Loucy (cell line): ENCODE data around the gene PYY.

Source experiments
- CTCF ChIP-seq: fragments of 200-600 bp; sonication (generic); conservative IDR thresholded peaks from 2 replicates; pipeline ENCODE4 v1.5.1; 2014; ENCODE audit warnings: mild to moderate bottlenecking, antibody characterized with exemption, low read length
- EZH2phosphoT487 ChIP-seq: fragments of 200-600 bp; IDR thresholded peaks from 2 replicates; pipeline ENCODE4 v1.6.1; 2018; ENCODE audit warnings: antibody characterized with exemption, mild to moderate bottlenecking, moderate library complexity, borderline replicate concordance

- no peak for TF ChIP-seq CTCF
- TF ChIP-seq EZH2phosphoT487 = no peak
Measured at GRCh38 chr17:43962479-43962878, 8.7 kb upstream of the PYY start.
